HepG2 (cell line): ENCODE results near the gene INSR. TPM values are rescaled to one million over a fixed set of nuclear protein-coding genes. Genes with fewer than 3 reads are reported as not detected.

Source experiments
- BATF2 ChIP-seq: sonication (generic); formaldehyde crosslinking; IDR thresholded peaks from 2 replicates; pipeline ENCODE4 v1.8.0; 2022; ENCODE audit warnings: mild to moderate bottlenecking, missing genetic modification reagents, moderate library complexity
- CCAR2 ChIP-seq: fragments of 200-400 bp; formaldehyde crosslinking; optimal IDR thresholded peaks from 2 replicates; pipeline ENCODE3; 2018; ENCODE audit warnings: low read depth, mild to moderate bottlenecking, low read length, moderate library complexity
- RNF2 ChIP-seq: fragments of 450-650 bp; conservative IDR thresholded peaks from 2 replicates; pipeline ENCODE4 v1.6.1; 2016; ENCODE audit warnings: low read depth
- ZNF782 ChIP-seq: sonication (generic); formaldehyde crosslinking; IDR thresholded peaks from 2 replicates; pipeline ENCODE4 v1.4.0; 2020; ENCODE audit warnings: missing genetic modification reagents, mild to moderate bottlenecking, borderline replicate concordance
- polyA plus RNA-seq, 8 experiments: library from polyadenylated mRNA; depleted of rRNA in 3 of 8; stranded (reverse) in 7 of 8; unstranded in 1 of 8; fragments of >200 nt; fragmentation: Illumina TruSeq in 4 of 8; extraction: Trizol in 4 of 8; gene quantifications; 2 replicates each; pipeline versions ENCODE4 v1.2.1 to v1.2.3, GENCODE V29; 2011 to 2016; ENCODE audit warnings: low read depth in 4 of 8, missing spikeins in 1 of 8, mixed read lengths in 1 of 8; ENCODE audit not compliant: insufficient read depth in 1 of 8
- total RNA-seq, 5 experiments: library from RNA; depleted of rRNA; stranded (reverse); fragments of >200 nt; fragmentation: Illumina TruSeq; extraction: Trizol; gene quantifications; 2 replicates each; pipeline ENCODE4 v1.2.3, GENCODE V29; 2016; ENCODE audit warnings: low read depth in 1 of 5
- TF ChIP-seq, protein P1 (sequence below), 2 experiments: sonication (generic) in 1 of 2; formaldehyde crosslinking in 1 of 2; IDR thresholded peaks; 2 replicates each; pipeline versions ENCODE4 v1.6.1 to v1.9.0; 2014 to 2022; ENCODE audit warnings: antibody characterized with exemption in 1 of 2, borderline replicate concordance in 1 of 2, inconsistent platforms in 1 of 2, low read depth in 1 of 2, missing genetic modification reagents in 1 of 2
- TF ChIP-seq, protein P2 (sequence below), 2 experiments: fragments of 450-650 bp in 1 of 2; sonication (generic) in 1 of 2; formaldehyde crosslinking; IDR thresholded peaks; 2 replicates each; pipeline versions ENCODE4 v1.5.0 to v1.8.0; 2020 to 2022; ENCODE audit warnings: mild to moderate bottlenecking in 1 of 2, missing genetic modification reagents in 1 of 2

The INSR gene
- total and polyA plus RNA-seq, 2 of the 13 experiments (the other 11 are each of a cell fraction or from before 2014, with no cell fraction given), result 24.2 to 29.8 TPM

DNA sequence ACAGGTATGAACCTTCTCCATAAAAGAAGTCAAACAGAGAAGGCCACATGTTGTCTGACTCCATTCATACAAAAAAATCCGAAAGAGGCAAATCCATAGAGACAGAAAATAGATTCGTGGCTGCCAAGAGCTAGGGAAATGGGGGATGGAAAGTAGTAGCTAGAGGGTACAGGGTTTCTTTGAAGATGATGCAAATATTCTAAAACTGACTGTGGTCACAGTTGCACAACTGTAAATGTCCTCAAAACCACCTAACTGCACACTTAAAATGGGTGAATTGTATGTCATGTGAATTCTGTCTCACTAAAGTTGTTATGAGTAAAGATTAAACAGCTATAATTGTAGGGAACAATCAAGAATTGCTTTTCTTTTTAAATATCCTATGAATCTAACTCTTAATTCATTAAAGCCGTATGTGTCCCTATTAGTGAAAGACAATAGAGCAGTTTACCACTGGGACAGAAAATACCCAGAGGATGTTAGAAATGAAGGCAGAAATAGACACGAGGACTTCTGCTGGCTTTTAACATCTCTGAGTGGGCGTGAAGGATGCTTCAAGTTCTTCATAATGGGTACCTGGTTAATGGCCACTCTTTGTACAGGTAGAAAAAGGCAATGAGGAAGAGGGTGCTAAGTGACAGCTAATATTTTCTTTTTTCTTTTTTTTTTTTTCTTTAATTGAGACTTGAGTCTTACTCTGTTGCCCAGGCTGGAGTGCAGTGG is 21.2 kb downstream of the INSR start (continued):
- TF ChIP-seq CCAR2 (no peak), ZNF782 (CRISPR knock-in tag) (no peak), BATF2 (CRISPR knock-in tag) (no peak), RNF2 (no peak)
- TF ChIP-seq, protein P1, sequence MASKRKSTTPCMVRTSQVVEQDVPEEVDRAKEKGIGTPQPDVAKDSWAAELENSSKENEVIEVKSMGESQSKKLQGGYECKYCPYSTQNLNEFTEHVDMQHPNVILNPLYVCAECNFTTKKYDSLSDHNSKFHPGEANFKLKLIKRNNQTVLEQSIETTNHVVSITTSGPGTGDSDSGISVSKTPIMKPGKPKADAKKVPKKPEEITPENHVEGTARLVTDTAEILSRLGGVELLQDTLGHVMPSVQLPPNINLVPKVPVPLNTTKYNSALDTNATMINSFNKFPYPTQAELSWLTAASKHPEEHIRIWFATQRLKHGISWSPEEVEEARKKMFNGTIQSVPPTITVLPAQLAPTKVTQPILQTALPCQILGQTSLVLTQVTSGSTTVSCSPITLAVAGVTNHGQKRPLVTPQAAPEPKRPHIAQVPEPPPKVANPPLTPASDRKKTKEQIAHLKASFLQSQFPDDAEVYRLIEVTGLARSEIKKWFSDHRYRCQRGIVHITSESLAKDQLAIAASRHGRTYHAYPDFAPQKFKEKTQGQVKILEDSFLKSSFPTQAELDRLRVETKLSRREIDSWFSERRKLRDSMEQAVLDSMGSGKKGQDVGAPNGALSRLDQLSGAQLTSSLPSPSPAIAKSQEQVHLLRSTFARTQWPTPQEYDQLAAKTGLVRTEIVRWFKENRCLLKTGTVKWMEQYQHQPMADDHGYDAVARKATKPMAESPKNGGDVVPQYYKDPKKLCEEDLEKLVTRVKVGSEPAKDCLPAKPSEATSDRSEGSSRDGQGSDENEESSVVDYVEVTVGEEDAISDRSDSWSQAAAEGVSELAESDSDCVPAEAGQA (IDR thresholded peaks at IDR 0.05; ENCODE audit: low read depth), result no peak
- TF ChIP-seq, protein P1 (CRISPR knock-in tag; IDR thresholded peaks at IDR 0.05; ENCODE audit: borderline replicate concordance), result no peak
- TF ChIP-seq, protein P2, sequence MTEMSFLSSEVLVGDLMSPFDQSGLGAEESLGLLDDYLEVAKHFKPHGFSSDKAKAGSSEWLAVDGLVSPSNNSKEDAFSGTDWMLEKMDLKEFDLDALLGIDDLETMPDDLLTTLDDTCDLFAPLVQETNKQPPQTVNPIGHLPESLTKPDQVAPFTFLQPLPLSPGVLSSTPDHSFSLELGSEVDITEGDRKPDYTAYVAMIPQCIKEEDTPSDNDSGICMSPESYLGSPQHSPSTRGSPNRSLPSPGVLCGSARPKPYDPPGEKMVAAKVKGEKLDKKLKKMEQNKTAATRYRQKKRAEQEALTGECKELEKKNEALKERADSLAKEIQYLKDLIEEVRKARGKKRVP (CRISPR knock-in tag; IDR thresholded peaks at IDR 0.05), result no peak
- TF ChIP-seq, all 625 proteins: peak for 0
